Tibial artery (tissue), 4 donors: ENCODE results near the gene MARCHF7.
"Not testable (repeated sequence)": the region's sequence is repeated elsewhere in the genome, so short reads cannot be mapped to it uniquely, and the experiment has no call there.

Experiments
- DNase-seq, 2 donors: peaks; one replicate each; pipeline ENCODE4 v3.0.0-alpha.2; 2019
- H3K27ac ChIP-seq, 2 donors: fragments of 200-600 bp; sonication (generic) in 1 of 2; 1 replicate in 1 of 2; 2 replicates in 1 of 2; pipeline ENCODE4 v1.5.1; 2018 to 2019; ENCODE audit warnings: mild to moderate bottlenecking in 1 of 2
- H3K27me3 ChIP-seq, 2 donors: fragments of 200-600 bp; sonication (generic) in 1 of 2; one replicate each; pipeline versions ENCODE4 v1.5.1 to v1.6.0; 2016 to 2019
- H3K36me3 ChIP-seq, 3 donors: fragments of 200-600 bp; sonication (generic) in 2 of 3; one replicate each; pipeline ENCODE4 v1.5.1; 2016 to 2019; ENCODE audit warnings: mild to moderate bottlenecking in 2 of 3
- H3K4me1 ChIP-seq, 4 donors: fragments of 200-600 bp; sonication (generic) in 2 of 4; 1 replicate in 3 of 4; 2 replicates in 1 of 4; pipeline ENCODE4 v1.5.1; 2016 to 2019
- H3K4me3 ChIP-seq, 2 donors: fragments of 200-600 bp; sonication (generic) in 1 of 2; 1 replicate in 1 of 2; 2 replicates in 1 of 2; pipeline ENCODE4 v1.5.1; 2018 to 2019; ENCODE audit warnings: mild to moderate bottlenecking in 2 of 2
- H3K9me3 ChIP-seq, 3 donors: fragments of 200-600 bp; sonication (generic) in 1 of 3; one replicate each; pipeline ENCODE4 v1.5.1; 2016 to 2019
- CTCF ChIP-seq, 2 experiments: fragments of 200-600 bp in 1 of 2; fragments of 450-650 bp in 1 of 2; IDR thresholded peaks; one replicate each; pipeline ENCODE4 v1.5.1; 2017 to 2019; ENCODE audit warnings: antibody characterized with exemption in 2 of 2, mild to moderate bottlenecking in 1 of 2, moderate library complexity in 1 of 2
- intact Hi-C: fragments of 100-400 bp; cut with DNase I; formaldehyde crosslinking; loops from one replicate; pipeline ENCODE4 v1.15.0; 2023; ENCODE audit warnings: low total_unique reads

The MARCHF7 gene

GRCh38 chr2:159737292-159737916 is 25.1 kb downstream of the MARCHF7 start:
- no peak for TF ChIP-seq CTCF (IDR thresholded peaks at IDR 0.05)
- no peak for DNase-seq
- Histone ChIP-seq H3K9me3 (no peaks in the 10 kb centered on the region), H3K27me3 (no peaks in the 10 kb centered on the region), H3K4me3 (no peak overlapping the region), H3K4me1 (peaks cover 0 to 59% (median 0%) of the 10 kb centered on the region in 4 donors), H3K36me3 (peaks cover 13 to 51% (median 39%) of the 10 kb centered on the region in 3 donors), H3K27ac (no peak overlapping the region)
- intact Hi-C loops, result no loop called here

GRCh38 chr2:159737917-159738296 is 25.6 kb downstream of the MARCHF7 start:
- no peaks in the 10 kb centered on the region for H3K27me3 ChIP-seq
- H3K4me3 ChIP-seq, result no peak overlapping the region
- no peak for TF ChIP-seq CTCF (IDR thresholded peaks at IDR 0.05)
- peaks cover 13 to 47% (median 38%) of the 10 kb centered on the region in 3 donors for H3K36me3 ChIP-seq
- H3K27ac ChIP-seq, result no peak overlapping the region
- DNase-seq, result no peak
- intact Hi-C loops, result no loop called here
- H3K4me1 ChIP-seq, result peaks cover 0 to 59% (median 0%) of the 10 kb centered on the region in 4 donors
- no peaks in the 10 kb centered on the region for H3K9me3 ChIP-seq

GRCh38 chr2:159738509-159739390 is 26.4 kb downstream of the MARCHF7 start:
- intact Hi-C loops, result no loop called here
- no peak for DNase-seq
- H3K9me3 ChIP-seq, result no peaks in the 10 kb centered on the region
- peaks cover 10 to 42% (median 41%) of the 10 kb centered on the region in 3 donors for H3K36me3 ChIP-seq
- no peak overlapping the region for H3K4me3 ChIP-seq
- TF ChIP-seq CTCF (IDR thresholded peaks at IDR 0.05), result no peak
- peaks cover 0 to 53% (median 0%) of the 10 kb centered on the region in 4 donors for H3K4me1 ChIP-seq
- no peak overlapping the region for H3K27ac ChIP-seq
- no peaks in the 10 kb centered on the region for H3K27me3 ChIP-seq

- DNase-seq, result no peak
- no peaks in the 10 kb centered on the region for H3K27me3 ChIP-seq
- no peak overlapping the region for H3K4me3 ChIP-seq
- H3K9me3 ChIP-seq, result no peaks in the 10 kb centered on the region
- H3K27ac ChIP-seq, result no peak overlapping the region
- H3K36me3 ChIP-seq, result peaks cover 6 to 50% (median 33%) of the 10 kb centered on the region in 3 donors
- peaks cover 0 to 35% (median 0%) of the 10 kb centered on the region in 4 donors for H3K4me1 ChIP-seq
- intact Hi-C loops, result no loop called here
- no peak for TF ChIP-seq CTCF (IDR thresholded peaks at IDR 0.05)
These were observed 30.5 kb downstream of the MARCHF7 start for GRCh38 chr2:159742846-159743245.

- H3K36me3 ChIP-seq, result peaks cover 15 to 49% (median 35%) of the 10 kb centered on the region in 3 donors
- intact Hi-C loops, result no loop called here
- TF ChIP-seq CTCF (IDR thresholded peaks at IDR 0.05), result no peak
- peak overlapping the region in 1 of 2 donors; percentile 26 for H3K27ac ChIP-seq
- H3K9me3 ChIP-seq, result no peaks in the 10 kb centered on the region
- H3K27me3 ChIP-seq, result no peaks in the 10 kb centered on the region
- no peak overlapping the region for H3K4me3 ChIP-seq
- no peak for DNase-seq
- peaks cover 0 to 30% (median 0%) of the 10 kb centered on the region in 4 donors for H3K4me1 ChIP-seq
These were observed 32.1 kb downstream of the MARCHF7 start for GRCh38 chr2:159744363-159744762.

- H3K4me3 ChIP-seq, H3K9me3 ChIP-seq, intact Hi-C loops, H3K27me3 ChIP-seq, DNase-seq: not testable (repeated sequence)
- Histone ChIP-seq H3K27ac (peak overlapping the region in 1 of 2 donors; percentile 26), H3K36me3 (peaks cover 20 to 57% (median 43%) of the 10 kb centered on the region in 3 donors), H3K4me1 (peaks cover 0 to 29% (median 0%) of the 10 kb centered on the region in 4 donors)
These were observed 32.9 kb downstream of the MARCHF7 start for GRCh38 chr2:159745237-159745636.
